LNCaP clone FGC (cell line): ENCODE measurements around the gene MTFR2.

Experiments used
- DNase-seq: peaks from one replicate; pipeline ENCODE4 v3.0.0-alpha.2; 2011; ENCODE audit warnings: low read depth
- H3K4me3 ChIP-seq: 2 replicates; pipeline ENCODE4 v1.5.1; 2011; ENCODE audit warnings: mild to moderate bottlenecking, low read depth, low read length, control low read depth
- CTCF ChIP-seq: IDR thresholded peaks from 2 replicates; pipeline ENCODE4 v1.5.1; 2012; ENCODE audit warnings: mild to moderate bottlenecking; ENCODE audit not compliant: control insufficient read depth, insufficient read depth; ENCODE audit errors: extremely low read depth

MTFR2 gene

GRCh38 chr6:136209496-136209895 lies 40.6 kb downstream of the MTFR2 start:
- no peak for TF ChIP-seq CTCF
- H3K4me3 ChIP-seq = no peak overlapping the region
- DNase-seq = no peak

GRCh38 chr6:136208783-136209182 lies 41.3 kb downstream of the MTFR2 start:
- DNase-seq = no peak
- H3K4me3 ChIP-seq = no peak overlapping the region
- TF ChIP-seq CTCF = no peak

- TF ChIP-seq CTCF = peak; percentile 57
- no peak overlapping the region for H3K4me3 ChIP-seq
- peak; percentile 13 for DNase-seq
Measured at GRCh38 chr6:136201732-136202131, 48.4 kb downstream of the MTFR2 start.

GRCh38 chr6:136192902-136193301 lies 57.2 kb downstream of the MTFR2 start:
- H3K4me3 ChIP-seq = no peak overlapping the region
- no peak for TF ChIP-seq CTCF
- DNase-seq = no peak

GRCh38 chr6:136191606-136192312 lies 58.4 kb downstream of the MTFR2 start:
- no peak for DNase-seq
- TF ChIP-seq CTCF = no peak

GRCh38 chr6:136189104-136189503 lies 61.0 kb downstream of the MTFR2 start:
- TF ChIP-seq CTCF = no peak
- no peak overlapping the region for H3K4me3 ChIP-seq
- DNase-seq = no peak

More at GRCh38 chr6:136191606-136192312, 58.4 kb downstream of the MTFR2 start:
- no peak overlapping the region for H3K4me3 ChIP-seq

GRCh38 chr6:136188486-136188885 lies 61.6 kb downstream of the MTFR2 start:
- no peak overlapping the region for H3K4me3 ChIP-seq
- no peak for DNase-seq
- no peak for TF ChIP-seq CTCF
